ENCODE data around the gene EIF1. TPM values are rescaled to one million over a fixed set of nuclear protein-coding genes. Genes with fewer than 3 reads are reported as not detected.

Gene EIF1
- total and polyA plus RNA-seq, 2 donors (not counting 3 experiments of a cell fraction or from before 2014, with no cell fraction given) = 168 to 814 TPM

GRCh38 chr17:41736983-41737679, 48.4 kb downstream of the EIF1 start:
- Histone ChIP-seq H3K27ac (ENCODE audit: insufficient read depth, low read depth, low read length) (no peak overlapping the region), H2AFZ (ENCODE audit: low read depth, low read length) (no peak overlapping the region), H3K36me3 (ENCODE audit: control insufficient read depth in 2 of 2, extremely low read depth in 1 of 2, insufficient read depth in 2 of 2, low read length in 2 of 2) (no peaks in the 10 kb centered on the region), H3K4me1 (ENCODE audit: control insufficient read depth, extremely low read depth, insufficient read depth, low read length) (peaks cover 2% of the 10 kb centered on the region), H3K4me3 (replicated peaks in 1 of 3; ENCODE audit: insufficient read depth in 1 of 3, low read depth in 1 of 3, low read length in 3 of 3) (no peak overlapping the region), H3K9me3 (replicated peaks; ENCODE audit: control insufficient read depth, insufficient read depth, low read length) (no peaks in the 10 kb centered on the region), H3K79me2 (ENCODE audit: control insufficient read depth, insufficient read depth, low read length) (no peaks in the 10 kb centered on the region), H3K9me1 (replicated peaks; ENCODE audit: control insufficient read depth, extremely low read depth, insufficient read depth, low read length) (no peaks in the 10 kb centered on the region), H3K9ac (replicated peaks; ENCODE audit: extremely low read depth, insufficient read depth, low read length) (no peak overlapping the region), H4K20me1 (replicated peaks; ENCODE audit: control insufficient read depth, extremely low read depth, insufficient read depth, low read length) (no peaks in the 10 kb centered on the region), H3K4me2 (ENCODE audit: insufficient read depth, low read length) (no peak overlapping the region), H3K27me3 (ENCODE audit: control insufficient read depth in 2 of 2, insufficient read depth in 2 of 2, low read length in 2 of 2) (peaks cover 34 to 38% of the 10 kb centered on the region in 2 experiments)
- TF ChIP-seq MYC (IDR thresholded peaks at IDR 0.05; ENCODE audit: low read depth, low read length) (no peak), POLR2A (IDR thresholded peaks at IDR 0.05; ENCODE audit: low read depth, low read length) (no peak), FOS (IDR thresholded peaks at IDR 0.05; ENCODE audit: borderline replicate concordance, insufficient read depth, low read length) (no peak), JUN (IDR thresholded peaks at IDR 0.05; ENCODE audit: borderline replicate concordance, insufficient read depth, insufficient read length, low read depth) (no peak), CTCF (IDR thresholded peaks at IDR 0.05; ENCODE audit: extremely low read depth in 1 of 2, insufficient read depth in 1 of 2, low read depth in 1 of 2, low read length in 2 of 2) (no peak), POLR2AphosphoS5 (IDR thresholded peaks at IDR 0.05; ENCODE audit: insufficient read depth, low read depth, low read length) (no peak), EZH2 (IDR thresholded peaks at IDR 0.05; ENCODE audit: borderline replicate concordance, low read depth, low read length, severe bottlenecking) (no peak), GATA2 (IDR thresholded peaks at IDR 0.05; ENCODE audit: insufficient read depth, insufficient read length, low read depth, low read length) (no peak)
- TF ChIP-seq, protein P1, sequence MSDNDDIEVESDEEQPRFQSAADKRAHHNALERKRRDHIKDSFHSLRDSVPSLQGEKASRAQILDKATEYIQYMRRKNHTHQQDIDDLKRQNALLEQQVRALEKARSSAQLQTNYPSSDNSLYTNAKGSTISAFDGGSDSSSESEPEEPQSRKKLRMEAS (IDR thresholded peaks at IDR 0.05; ENCODE audit: insufficient read depth, insufficient read length) = no peak
- dilution Hi-C loops (cut with MboI; ENCODE audit: extremely low pct_ligation_motif_present, low sequenced_read_pairs) = no loop called here
- BruUV-seq (replicated peaks) = no TSS peak
- intact Hi-C loops (cut with micrococcal nuclease) = loop anchor here (5.0 kb wide), 1 partner anchor 150 kb away; no protein-coding TSS in a partner anchor
- FAIRE-seq (no peak), DNase-seq (ENCODE audit: low read depth, low spot score) (no peak)
- ChIA-PET POLR2A (no interaction called here), CTCF (interaction anchor here (0.5 to 4.6 kb wide), 20 partner anchors 8 to 162 kb away, joined by 3 to 50 read pairs (median 4); partner anchors contain the start of genes FKBP10, JUP, KLHL11 and P3H4)

Measured in endothelial cell of umbilical vein (primary cell).